ENCODE results near the gene FGF21.
A peak's percentile ranks its signal among the peaks of the same experiment; 100 is the strongest.
"Not testable (repeated sequence)": the region's sequence is repeated elsewhere in the genome, so short reads cannot be mapped to it uniquely, and the experiment has no call there.

The FGF21 gene

GRCh38 chr19:48755084-48755641 is at the start of gene FGF21:
TSS of gene FGF21 (plus strand) at chr19:48755524. CDS start at chr19:48756237, 713 bp downstream.
- DNase-seq = no peak

- no peak for DNase-seq
These were observed 46.9 kb upstream of the FGF21 start for GRCh38 chr19:48708471-48708870.

- no peak for DNase-seq
These were observed 44.1 kb upstream of the FGF21 start for GRCh38 chr19:48711106-48711662.

GRCh38 chr19:48713041-48713863 is 42.1 kb upstream of the FGF21 start:
- DNase-seq = no peak

- peak; percentile 98 for DNase-seq
These were observed 41.2 kb upstream of the FGF21 start for GRCh38 chr19:48713864-48714755.

- DNase-seq = no peak
These were observed 40.3 kb upstream of the FGF21 start for GRCh38 chr19:48714759-48715675.

- DNase-seq = no peak
These were observed 39.6 kb upstream of the FGF21 start for GRCh38 chr19:48715681-48716171.

GRCh38 chr19:48716562-48717291 is 38.6 kb upstream of the FGF21 start:
- no peak for DNase-seq

- not testable (repeated sequence) for DNase-seq
These were observed 37.2 kb upstream of the FGF21 start for GRCh38 chr19:48718106-48718505.

- DNase-seq = no peak
These were observed 36.6 kb upstream of the FGF21 start for GRCh38 chr19:48718711-48719231.

GRCh38 chr19:48719263-48720171 is 35.8 kb upstream of the FGF21 start, which contains the start of gene MAMSTR:
TSS of gene MAMSTR (minus strand) at chr19:48719725. CDS start at chr19:48719031, 694 bp downstream.
- DNase-seq = no peak

- no peak for DNase-seq
These were observed 35.1 kb upstream of the FGF21 start for GRCh38 chr19:48720251-48720612.

GRCh38 chr19:48720613-48721296 is 34.6 kb upstream of the FGF21 start:
- DNase-seq = peak; percentile 94

- DNase-seq = no peak
These were observed 33.1 kb upstream of the FGF21 start for GRCh38 chr19:48722196-48722708.

GRCh38 chr19:48724796-48725753 is 30.2 kb upstream of the FGF21 start:
- no peak for DNase-seq

- DNase-seq = no peak
These were observed 28.8 kb upstream of the FGF21 start for GRCh38 chr19:48726556-48726955.

- DNase-seq = no peak
These were observed 26.2 kb upstream of the FGF21 start for GRCh38 chr19:48728911-48729664.

Measured in activated naive CD4-positive, alpha-beta T cell treated with Interleukin-2 at 50 U/mL for 16 hours (primary cell).